ENCODE results near the gene RPS21. TPM values are rescaled to one million over a fixed set of nuclear protein-coding genes. Genes with fewer than 3 reads are reported as not detected.

RPS21 gene
- total and polyA plus RNA-seq, 7 donors = 2,383 to 8,235 (median 4,772) TPM

DNA sequence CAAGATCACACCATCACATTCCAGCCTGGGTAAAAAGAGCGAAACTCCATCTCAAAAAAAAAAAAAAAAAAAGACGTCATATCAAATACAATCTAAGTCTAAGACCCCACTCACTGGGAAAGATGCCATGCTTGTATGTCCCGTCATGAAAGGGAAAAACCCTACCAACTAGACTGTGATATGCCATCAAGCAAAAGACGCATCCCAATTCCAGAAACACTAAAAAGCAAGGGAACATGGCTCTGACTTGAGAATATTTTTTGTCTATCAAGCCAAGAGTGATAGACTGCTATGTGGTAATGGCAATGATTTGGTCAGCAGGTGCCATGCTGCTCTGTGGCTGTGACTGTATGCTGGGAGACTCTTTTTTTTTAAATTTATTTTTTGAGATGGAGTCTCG lies 42.8 kb upstream of the RPS21 start:
- no peaks in the 10 kb centered on the region for H3K27me3 ChIP-seq
- H3K4me1 ChIP-seq = peaks cover 0 to 6% (median 0%) of the 10 kb centered on the region in 4 donors
- no peak overlapping the region for H3K4me3 ChIP-seq
- no peaks in the 10 kb centered on the region for H3K9me3 ChIP-seq
- H3K36me3 ChIP-seq = peaks cover 16 to 90% (median 29%) of the 10 kb centered on the region in 4 donors
- no peak for DNase-seq
- 89 to 91% methylated on average over 5 of the region's 5 CpGs for WGBS, 2 donors
- intact Hi-C loops (cut with DNase I) = loop anchor here (5.0 kb wide), 1 partner anchor 33 kb away; no protein-coding TSS in a partner anchor
- TF ChIP-seq EP300 (IDR thresholded peaks at IDR 0.05) = no peak
- peak in 1 of 4 donors; percentile 10 for TF ChIP-seq POLR2AphosphoS5 (IDR thresholded peaks at IDR 0.05)
- no peak for TF ChIP-seq CTCF (IDR thresholded peaks at IDR 0.05)
- no peak for TF ChIP-seq POLR2A (IDR thresholded peaks at IDR 0.05)
- peak overlapping the region in 3 of 4 donors; percentile 34 to 63 (median 49) for H3K27ac ChIP-seq

- Histone ChIP-seq H3K4me1 (peaks cover 0 to 6% (median 0%) of the 10 kb centered on the region in 4 donors), H3K4me3 (no peak overlapping the region), H3K27me3 (no peaks in the 10 kb centered on the region), H3K27ac (peak overlapping the region in 3 of 4 donors; percentile 34 to 63 (median 49)), H3K36me3 (peaks cover 16 to 84% (median 28%) of the 10 kb centered on the region in 4 donors), H3K9me3 (no peaks in the 10 kb centered on the region)
- intact Hi-C loops (cut with DNase I) = loop anchor here (5.0 kb wide), 2 partner anchors 33 to 37 kb away; no protein-coding TSS in a partner anchor
- TF ChIP-seq EP300 (IDR thresholded peaks at IDR 0.05) (no peak), CTCF (IDR thresholded peaks at IDR 0.05) (no peak), POLR2A (IDR thresholded peaks at IDR 0.05) (no peak), POLR2AphosphoS5 (IDR thresholded peaks at IDR 0.05) (no peak)
- 81 to 84% methylated on average over 10 of the region's 10 CpGs for WGBS, 2 donors
- no peak for DNase-seq
Measured at GRCh38 chr20:62344782-62345181, 42.1 kb upstream of the RPS21 start.

- H3K9me3 ChIP-seq = no peaks in the 10 kb centered on the region
- H3K36me3 ChIP-seq = peaks cover 16 to 84% (median 31%) of the 10 kb centered on the region in 4 donors
- H3K27ac ChIP-seq = peak overlapping the region in 3 of 4 donors; percentile 14 to 49 (median 25)
- DNase-seq = no peak
- intact Hi-C loops (cut with DNase I) = loop anchor here (5.0 kb wide), 1 partner anchor 39 kb away; no protein-coding TSS in a partner anchor
- TF ChIP-seq EP300 (IDR thresholded peaks at IDR 0.05) = no peak
- no peak for TF ChIP-seq POLR2A (IDR thresholded peaks at IDR 0.05)
- TF ChIP-seq CTCF (IDR thresholded peaks at IDR 0.05) = no peak
- TF ChIP-seq POLR2AphosphoS5 (IDR thresholded peaks at IDR 0.05) = no peak
- H3K4me1 ChIP-seq = peaks cover 0 to 6% (median 0%) of the 10 kb centered on the region in 4 donors
- no peaks in the 10 kb centered on the region for H3K27me3 ChIP-seq
- no peak overlapping the region for H3K4me3 ChIP-seq
- 83 to 89% methylated on average over 25 of the region's 25 CpGs for WGBS, 2 donors
Measured at GRCh38 chr20:62345681-62346370, 41.1 kb upstream of the RPS21 start.

DNA sequence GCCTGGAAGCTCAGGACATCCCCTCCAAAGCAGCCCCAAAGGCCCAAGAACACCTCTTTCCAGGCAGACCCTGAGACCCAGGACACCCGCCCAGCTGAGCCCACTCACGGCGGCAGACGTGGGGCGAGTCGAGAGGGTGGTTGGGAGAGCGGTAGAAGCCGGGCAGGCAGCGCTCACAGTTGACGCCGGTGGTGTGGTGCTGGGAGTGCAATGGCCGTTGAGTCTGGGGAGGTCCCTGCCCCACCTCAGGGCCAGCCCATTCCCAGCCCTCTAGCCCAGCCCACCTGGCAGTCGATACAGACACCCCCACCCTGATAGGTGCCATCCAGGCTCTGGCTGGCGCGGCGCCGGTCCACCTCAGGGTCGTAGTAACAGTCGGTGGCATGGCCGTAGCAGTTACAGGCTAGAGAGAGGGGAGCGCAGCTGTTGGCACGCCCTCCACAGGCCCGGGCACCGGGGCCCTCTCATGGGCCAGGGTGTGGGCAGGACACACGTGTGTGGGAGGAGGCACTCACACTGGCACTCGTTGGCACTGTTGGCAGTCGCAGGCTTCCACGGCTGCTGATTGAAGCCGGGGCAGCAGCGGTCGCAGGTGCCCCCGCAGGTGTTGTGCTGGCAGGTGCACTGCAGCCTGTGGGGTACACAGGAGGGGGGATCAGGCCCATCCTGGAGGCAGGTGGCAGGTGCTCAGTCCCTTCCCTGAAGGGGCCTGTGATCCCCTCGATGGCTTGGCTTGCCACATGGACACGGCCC lies 40.3 kb upstream of the RPS21 start:
- H3K9me3 ChIP-seq = no peaks in the 10 kb centered on the region
- 85 to 93% methylated on average over 34 of the region's 34 CpGs for whole genome bisulfite sequencing, 2 donors
- no peak for DNase-seq
- TF ChIP-seq CTCF (IDR thresholded peaks at IDR 0.05) = no peak
- TF ChIP-seq EP300 (IDR thresholded peaks at IDR 0.05) = no peak
- no peak for TF ChIP-seq POLR2AphosphoS5 (IDR thresholded peaks at IDR 0.05)
- TF ChIP-seq POLR2A (IDR thresholded peaks at IDR 0.05) = no peak
- peaks cover 0 to 6% (median 0%) of the 10 kb centered on the region in 4 donors for H3K4me1 ChIP-seq
- peak overlapping the region in 3 of 4 donors; percentile 25 to 49 (median 39) for H3K27ac ChIP-seq
- no peak overlapping the region for H3K4me3 ChIP-seq
- intact Hi-C loops (cut with DNase I) = loop anchor here (5.0 kb wide), 1 partner anchor 39 kb away; no protein-coding TSS in a partner anchor
- peaks cover 21 to 84% (median 39%) of the 10 kb centered on the region in 4 donors for H3K36me3 ChIP-seq
- no peaks in the 10 kb centered on the region for H3K27me3 ChIP-seq

Measured in sigmoid colon (tissue), 7 donors.